GM15510 (cell line): Measurements from ENCODE around the gene SUGP1.

Source experiments
- POLR2A ChIP-seq: IDR thresholded peaks from 3 replicates; pipeline ENCODE4 v1.6.1; 2011; ENCODE audit warnings: borderline replicate concordance; ENCODE audit not compliant: insufficient read length; ENCODE audit errors: extremely low read depth

Gene SUGP1

DNA sequence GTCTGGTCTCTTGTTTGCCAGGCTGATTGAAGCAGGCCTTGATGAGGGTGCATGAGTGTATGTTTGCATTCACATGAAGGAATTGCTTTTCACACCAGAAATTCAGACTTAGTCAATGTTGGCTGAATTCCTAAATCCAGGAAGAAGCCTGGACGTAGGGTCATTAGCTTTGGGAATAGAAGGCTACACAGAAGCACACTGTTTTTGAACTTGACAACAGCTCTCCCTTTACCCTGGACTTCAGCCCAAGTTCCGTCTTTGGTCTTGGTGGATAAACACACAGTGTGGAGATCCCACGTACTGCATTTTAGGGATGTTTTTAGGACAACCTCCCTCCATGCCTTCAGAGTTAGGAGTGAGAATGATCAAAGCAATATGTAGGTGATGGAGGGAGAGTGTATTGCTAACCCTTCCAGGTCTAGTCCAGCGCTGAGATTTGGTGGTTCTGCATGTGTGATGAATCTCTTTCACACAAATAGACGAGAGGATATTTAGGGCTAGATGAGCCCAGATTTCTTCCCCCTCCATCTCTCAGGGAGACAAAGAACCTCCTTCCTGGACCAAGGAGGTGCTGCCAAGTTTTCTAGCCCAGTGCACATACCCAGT lies 70.0 kb downstream of the SUGP1 start:
- TF ChIP-seq POLR2A = no peak

DNA sequence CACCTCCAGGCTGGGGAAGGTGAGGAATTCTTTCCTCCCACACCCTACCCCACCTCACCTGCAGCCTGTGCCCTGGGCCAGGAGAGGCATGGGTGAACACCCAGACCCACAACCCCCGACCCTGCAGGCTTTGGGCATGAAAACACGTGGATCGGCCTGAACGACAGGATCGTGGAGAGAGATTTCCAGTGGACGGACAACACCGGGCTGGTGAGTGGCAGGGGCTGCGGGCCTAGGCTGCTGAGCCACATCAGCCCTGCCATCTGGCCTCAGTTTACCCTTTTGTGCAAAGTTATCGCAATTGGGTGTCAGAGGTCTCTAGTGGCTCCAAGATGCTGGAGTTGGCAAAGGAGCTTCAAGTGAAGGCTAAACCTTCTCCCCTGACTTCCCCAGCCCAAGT lies 79.8 kb downstream of the SUGP1 start:
- TF ChIP-seq POLR2A = no peak

DNA sequence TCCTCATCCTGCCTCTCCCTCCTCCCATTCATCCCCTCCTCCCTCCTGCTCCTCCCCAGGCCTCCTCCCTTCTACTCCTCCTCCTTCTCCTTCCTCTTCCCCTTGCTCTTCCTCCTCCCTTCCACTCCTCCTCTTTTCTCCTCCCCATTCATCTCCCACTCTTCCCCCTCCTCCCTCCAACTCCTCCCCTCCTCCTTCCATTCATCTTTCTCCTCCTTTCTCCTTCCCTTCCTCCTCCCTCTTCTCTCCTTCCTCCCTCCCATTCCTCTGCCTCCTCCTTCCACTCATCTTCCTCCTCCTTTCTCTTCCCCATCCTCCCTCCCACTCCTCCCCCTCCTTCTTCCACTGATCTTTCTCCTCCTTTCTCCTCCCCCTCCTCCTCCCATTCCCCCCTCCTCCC lies 80.6 kb downstream of the SUGP1 start:
- TF ChIP-seq POLR2A = no peak

DNA sequence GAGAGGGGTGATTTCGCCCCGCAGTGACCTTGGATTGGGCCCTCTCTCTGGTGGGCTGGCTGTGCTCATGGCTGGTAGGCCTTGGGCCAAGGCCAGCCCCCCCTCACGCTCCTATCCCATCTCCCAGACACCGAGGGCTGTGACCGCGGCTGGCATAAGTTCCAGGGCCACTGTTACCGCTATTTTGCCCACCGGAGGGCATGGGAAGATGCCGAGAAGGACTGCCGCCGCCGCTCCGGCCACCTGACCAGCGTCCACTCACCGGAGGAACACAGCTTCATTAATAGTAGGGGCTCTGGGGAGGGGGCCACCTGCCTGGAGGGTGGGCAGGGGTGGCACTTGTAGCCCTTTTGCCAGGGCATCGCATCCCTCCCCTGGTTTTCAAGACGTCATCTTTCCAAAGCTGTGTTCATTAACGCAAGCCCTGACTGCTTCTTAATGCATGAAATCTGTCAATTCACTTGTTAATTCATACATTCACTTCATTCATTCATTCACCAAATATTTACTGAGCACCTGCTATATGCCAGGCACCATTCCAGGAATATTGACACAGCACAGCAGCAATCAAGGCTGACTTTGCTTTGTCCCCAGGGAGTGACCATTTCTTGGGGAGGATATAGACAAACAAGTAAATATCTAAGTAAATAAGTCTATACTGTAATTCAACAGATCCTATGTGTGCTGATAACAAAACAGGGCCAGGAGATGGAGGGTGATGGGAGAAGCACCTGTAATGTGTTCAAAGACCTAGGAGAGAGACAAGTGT lies 82.0 kb downstream of the SUGP1 start:
- no peak for TF ChIP-seq POLR2A

DNA sequence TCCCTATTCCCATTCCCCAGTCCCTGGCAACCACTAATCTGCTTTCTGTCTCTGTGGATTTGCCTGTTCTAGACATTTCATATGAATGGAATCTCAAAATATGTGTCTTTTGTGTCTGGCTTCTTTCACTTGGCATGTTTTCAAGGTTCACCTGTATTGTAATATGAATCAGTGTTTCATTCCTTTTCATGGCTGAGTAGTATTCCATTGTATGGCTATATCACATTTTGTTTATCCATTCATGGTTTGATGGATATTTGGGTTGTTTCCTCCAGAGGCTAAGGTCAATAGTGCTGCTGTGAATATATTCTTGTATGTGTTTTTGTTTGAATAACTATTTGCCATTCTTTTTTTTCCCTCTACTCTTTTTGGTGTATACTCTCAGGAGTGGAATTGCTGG lies 84.1 kb downstream of the SUGP1 start:
- TF ChIP-seq POLR2A = no peak

DNA sequence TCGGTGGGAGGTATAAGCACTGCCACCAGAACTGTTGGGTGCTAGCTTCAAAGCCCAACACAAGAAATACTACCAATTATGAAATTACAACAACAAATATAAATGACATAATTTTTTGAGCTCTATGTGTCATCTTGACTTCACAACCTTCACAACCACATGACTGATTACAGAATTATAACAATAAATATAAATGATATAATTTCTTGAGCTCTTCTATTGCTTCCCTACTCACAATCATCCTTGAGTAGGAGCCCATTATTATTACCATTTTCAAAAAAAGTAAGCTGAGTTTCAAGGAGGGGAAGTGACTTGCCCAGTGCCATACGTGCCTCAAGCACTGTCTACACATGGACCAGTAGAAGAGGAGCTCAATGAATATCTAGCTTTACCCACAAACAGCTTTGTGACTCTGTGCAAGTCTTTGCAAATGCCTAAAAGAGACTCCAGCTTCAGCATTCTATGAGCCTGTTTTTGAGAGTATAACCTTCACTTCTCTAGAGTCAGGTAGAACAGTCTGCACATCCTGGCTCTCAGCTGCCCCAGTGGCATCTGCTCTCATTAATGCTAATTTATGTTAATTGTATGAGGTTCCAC lies 86.0 kb downstream of the SUGP1 start:
- TF ChIP-seq POLR2A = no peak

DNA sequence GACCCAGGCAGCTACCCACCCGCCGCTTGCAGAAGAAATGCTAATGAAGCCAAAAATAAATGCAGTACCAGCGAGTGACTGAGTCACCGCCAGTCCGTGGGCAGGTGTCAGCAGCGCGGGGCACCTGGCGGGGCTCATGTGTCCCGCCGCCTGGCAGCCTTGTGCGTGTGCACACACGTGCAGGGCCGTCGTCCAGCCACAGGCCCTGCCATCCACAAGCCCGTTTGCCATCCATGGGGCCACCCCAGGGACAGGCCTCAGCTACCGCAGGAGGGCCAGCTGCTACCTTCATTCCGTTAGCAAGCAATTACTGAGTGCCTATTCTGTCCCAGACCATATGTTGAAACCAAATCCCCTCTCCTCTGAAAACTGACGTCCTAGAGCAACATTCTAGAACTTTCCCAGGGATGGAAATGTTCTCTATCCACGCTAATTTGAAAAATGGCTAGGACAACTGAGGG lies 88.0 kb downstream of the SUGP1 start:
- no peak for TF ChIP-seq POLR2A

DNA sequence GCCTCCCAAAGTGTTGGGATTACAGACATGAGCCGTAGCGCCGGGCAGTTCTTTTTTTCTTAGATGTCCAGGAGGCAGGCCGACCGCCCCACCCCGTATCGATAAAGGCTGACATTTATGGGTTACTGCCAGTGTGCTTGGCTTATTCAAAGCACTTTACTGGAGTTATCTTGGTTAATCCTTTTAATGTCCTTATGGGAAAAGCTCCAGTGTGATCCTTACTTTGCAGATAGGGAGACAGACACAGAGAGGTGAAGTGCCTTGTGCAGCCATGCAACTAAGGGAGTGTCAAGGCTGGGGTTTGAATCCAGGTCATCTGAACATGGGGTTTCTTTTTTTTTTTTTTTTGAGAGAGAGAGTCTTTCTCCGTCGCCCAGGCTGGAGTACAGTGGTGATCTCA lies 89.3 kb downstream of the SUGP1 start:
- no peak for TF ChIP-seq POLR2A

DNA sequence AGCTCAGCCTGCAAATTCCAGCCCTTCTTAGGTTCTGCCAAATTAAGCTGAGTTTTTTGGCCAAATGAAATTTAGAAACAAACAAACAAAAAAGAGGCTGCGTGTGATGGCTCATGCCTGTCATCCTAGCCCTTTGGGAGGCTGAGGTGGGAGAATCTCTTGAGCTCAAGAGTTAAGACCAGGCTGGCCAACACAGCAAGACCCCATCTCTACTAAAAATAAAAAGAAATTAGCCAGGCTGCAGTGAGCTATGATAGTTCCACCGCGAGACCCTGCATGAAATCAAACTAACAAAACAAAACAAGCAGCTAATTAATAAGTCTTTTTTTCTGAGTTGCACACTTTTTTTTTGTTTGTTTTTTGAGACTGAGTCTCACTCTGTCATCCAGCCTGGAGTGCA lies 90.6 kb downstream of the SUGP1 start:
- no peak for TF ChIP-seq POLR2A

DNA sequence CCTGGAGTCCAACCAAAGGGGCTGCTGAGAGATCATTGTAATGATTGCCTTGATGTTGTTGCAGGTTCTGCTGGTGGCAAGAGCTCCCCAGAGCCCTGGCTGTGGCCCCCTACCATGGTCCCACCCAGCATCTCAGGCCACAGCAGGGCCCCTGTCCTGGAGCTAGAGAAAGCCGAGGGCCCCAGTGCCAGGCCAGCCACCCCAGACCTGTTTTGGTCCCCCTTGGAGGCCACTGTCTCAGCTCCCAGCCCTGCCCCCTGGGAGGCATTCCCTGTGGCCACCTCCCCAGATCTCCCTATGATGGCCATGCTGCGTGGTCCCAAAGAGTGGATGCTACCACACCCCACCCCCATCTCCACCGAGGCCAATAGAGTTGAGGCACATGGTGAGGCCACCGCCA lies 93.1 kb downstream of the SUGP1 start:
- TF ChIP-seq POLR2A = no peak

DNA sequence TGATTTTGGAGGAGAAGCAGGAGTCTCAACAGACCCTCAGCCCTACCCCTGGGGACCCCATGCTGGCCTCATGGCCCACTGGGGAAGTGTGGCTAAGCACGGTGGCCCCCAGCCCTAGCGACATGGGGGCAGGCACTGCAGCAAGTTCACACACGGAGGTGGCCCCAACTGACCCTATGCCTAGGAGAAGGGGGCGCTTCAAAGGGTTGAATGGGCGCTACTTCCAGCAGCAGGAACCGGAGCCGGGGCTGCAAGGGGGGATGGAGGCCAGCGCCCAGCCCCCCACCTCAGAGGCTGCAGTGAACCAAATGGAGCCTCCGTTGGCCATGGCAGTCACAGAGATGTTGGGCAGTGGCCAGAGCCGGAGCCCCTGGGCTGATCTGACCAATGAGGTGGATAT lies 93.6 kb downstream of the SUGP1 start:
- TF ChIP-seq POLR2A = no peak

DNA sequence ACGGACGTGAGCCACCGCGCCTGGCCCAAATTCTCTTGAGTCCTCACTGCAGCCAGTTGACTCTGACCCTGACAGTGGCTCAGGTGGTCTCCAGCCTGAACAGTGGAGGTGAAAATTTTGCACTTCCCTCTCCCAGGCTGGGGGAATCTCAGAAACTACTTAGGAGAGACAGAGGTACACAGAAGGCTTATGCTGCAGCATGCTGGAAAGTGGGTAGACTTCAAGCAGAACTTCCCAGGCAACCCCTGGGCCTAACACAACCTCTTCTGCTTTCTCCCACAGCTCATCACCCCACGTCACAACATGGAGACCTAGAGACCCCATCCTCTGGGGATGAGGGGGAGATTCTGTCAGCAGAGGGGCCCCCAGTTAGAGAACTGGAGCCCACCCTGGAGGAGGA lies 94.1 kb downstream of the SUGP1 start:
- TF ChIP-seq POLR2A = no peak
